NCI-H460 (cell line): ENCODE data around the gene CENPN. TPM values are rescaled to one million over a fixed set of nuclear protein-coding genes. Genes with fewer than 3 reads are reported as not detected.

Experiments used
- DNase-seq: peaks from one replicate; pipeline ENCODE4 v3.0.0-alpha.2; 2016; ENCODE audit warnings: low read depth; ENCODE audit errors: extremely low read depth
- small RNA-seq, 2 experiments: library from RNA; depleted of rRNA; stranded (forward); fragments of <200 nt; gene quantifications; one replicate each; pipeline ENCODE3, GENCODE V24; 2014
- total RNA-seq: library from RNA; depleted of rRNA; stranded (reverse); fragments of >200 nt; shearing (Covaris generic); gene quantifications from 2 replicates; pipeline ENCODE4 v1.2.3, GENCODE V29; 2014; rRNA removed

Gene CENPN
- total RNA-seq, 1 experiment from 2014 or later = 92.6 TPM

DNA sequence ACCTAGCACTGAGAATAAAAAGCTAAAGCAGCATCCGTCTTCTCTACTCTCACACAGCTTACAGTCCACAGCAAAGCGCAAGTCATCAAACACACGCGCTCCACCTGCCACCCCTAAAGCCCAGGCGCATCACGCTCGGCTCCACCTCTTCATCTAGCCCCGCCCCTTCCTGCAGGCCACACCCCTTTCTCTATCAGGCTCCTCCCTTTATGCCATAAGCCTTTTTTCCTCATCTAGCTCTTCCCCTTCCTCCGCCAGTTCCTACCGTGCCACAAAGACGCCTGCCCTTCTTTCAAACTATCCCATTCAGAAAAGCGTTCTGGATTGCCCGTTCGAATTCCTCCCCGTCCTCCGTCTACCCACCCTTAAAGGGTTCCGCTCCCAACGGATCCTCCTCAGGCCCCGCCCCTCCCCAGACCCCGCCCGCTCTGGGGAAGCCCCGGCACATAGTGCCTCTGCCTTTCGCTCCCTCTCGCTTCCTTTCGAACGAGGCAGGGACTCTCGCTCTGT, 69.6 kb downstream of the CENPN start:
- peak; percentile 74 for DNase-seq

GRCh38 chr16:81077076-81077940, 70.3 kb downstream of the CENPN start, which contains the start of gene C16orf46:
TSS of gene C16orf46 (minus strand) at chr16:81077238. CDS start at chr16:81063955, 13,283 bp downstream.
- DNase-seq = peak; percentile 87

- no peak for DNase-seq
These were observed 73.2 kb downstream of the CENPN start for GRCh38 chr16:81080233-81080632.

DNA sequence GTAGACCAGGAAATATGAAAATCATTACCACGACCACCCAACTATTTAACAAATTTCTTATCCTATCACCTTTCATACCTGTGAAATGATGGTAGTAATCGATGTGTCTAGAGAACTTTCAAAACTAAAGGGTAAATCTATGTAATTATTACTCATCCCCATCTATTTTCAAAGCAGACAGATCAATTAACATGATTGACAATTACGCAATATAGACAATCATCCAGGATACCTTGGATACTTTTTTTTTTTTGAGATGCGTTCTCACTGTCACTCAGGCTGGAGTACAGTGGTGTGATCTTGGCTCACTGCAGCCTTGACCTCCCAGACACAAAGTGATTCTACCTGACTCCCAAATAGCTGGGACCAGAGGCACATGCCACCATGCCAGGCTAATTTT, 74.0 kb downstream of the CENPN start:
- DNase-seq = no peak

Small RNA genes lying within 50 kb of the gene (small RNA-seq; reads per million reads assigned to genes)
- gene AC092718.3 = 0 reads per million in 2 experiments

Other genes starting within 250 kb of the CENPN start
- 0.20 and 0.25 TPM in 2 replicates for gene CDYL2, start 202.6 kb upstream of the CENPN start, total RNA-seq
- gene CMC2, start 329 bp upstream of the CENPN start, total RNA-seq = 106 and 119 TPM in 2 replicates
- gene ATMIN, start 28.6 kb downstream of the CENPN start, total RNA-seq = 26.2 and 33.4 TPM in 2 replicates
- 0.27 and 0.72 TPM in 2 replicates for gene C16orf46, start 70.0 kb downstream of the CENPN start, total RNA-seq
- gene GCSH, start 89.2 kb downstream of the CENPN start, total RNA-seq = 29.5 and 31.3 TPM in 2 replicates
- not detected in 2 replicates for gene BCO1, start 231.5 kb downstream of the CENPN start, total RNA-seq